LNCaP clone FGC (cell line): ENCODE results near the gene DGAT2.

Experiments used
- DNase-seq: peaks from one replicate; pipeline ENCODE4 v3.0.0-alpha.2; 2011; ENCODE audit warnings: low read depth
- H3K4me3 ChIP-seq: 2 replicates; pipeline ENCODE4 v1.5.1; 2011; ENCODE audit warnings: mild to moderate bottlenecking, low read depth, low read length, control low read depth
- TF ChIP-seq, protein P1 (sequence below): IDR thresholded peaks from 2 replicates; pipeline ENCODE4 v1.5.1; 2012; ENCODE audit warnings: mild to moderate bottlenecking; ENCODE audit not compliant: control insufficient read depth, insufficient read depth; ENCODE audit errors: extremely low read depth

The DGAT2 gene

DNA sequence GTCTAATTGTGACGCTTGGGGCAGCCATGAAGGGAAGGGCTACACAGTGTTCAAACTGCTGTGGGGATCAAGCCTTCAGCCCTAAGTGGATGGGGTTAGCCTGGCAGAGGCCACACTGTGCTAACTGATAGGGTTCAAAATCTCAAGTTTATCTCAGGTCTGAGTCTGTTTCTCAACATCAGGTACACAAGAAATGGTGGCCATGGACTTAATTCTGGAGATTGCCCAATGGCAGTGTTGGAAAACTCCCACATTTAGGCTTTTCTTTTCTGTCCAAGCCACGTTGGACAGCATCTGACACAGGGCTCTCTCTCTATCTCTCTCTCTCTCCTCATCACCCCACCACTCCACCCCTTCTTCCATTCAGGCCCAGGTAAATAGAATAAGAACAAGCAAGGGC is 10.9 kb upstream of the DGAT2 start:
- TF ChIP-seq, protein P1, sequence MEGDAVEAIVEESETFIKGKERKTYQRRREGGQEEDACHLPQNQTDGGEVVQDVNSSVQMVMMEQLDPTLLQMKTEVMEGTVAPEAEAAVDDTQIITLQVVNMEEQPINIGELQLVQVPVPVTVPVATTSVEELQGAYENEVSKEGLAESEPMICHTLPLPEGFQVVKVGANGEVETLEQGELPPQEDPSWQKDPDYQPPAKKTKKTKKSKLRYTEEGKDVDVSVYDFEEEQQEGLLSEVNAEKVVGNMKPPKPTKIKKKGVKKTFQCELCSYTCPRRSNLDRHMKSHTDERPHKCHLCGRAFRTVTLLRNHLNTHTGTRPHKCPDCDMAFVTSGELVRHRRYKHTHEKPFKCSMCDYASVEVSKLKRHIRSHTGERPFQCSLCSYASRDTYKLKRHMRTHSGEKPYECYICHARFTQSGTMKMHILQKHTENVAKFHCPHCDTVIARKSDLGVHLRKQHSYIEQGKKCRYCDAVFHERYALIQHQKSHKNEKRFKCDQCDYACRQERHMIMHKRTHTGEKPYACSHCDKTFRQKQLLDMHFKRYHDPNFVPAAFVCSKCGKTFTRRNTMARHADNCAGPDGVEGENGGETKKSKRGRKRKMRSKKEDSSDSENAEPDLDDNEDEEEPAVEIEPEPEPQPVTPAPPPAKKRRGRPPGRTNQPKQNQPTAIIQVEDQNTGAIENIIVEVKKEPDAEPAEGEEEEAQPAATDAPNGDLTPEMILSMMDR = no peak
- no peak for DNase-seq
- no peak overlapping the region for H3K4me3 ChIP-seq

DNA sequence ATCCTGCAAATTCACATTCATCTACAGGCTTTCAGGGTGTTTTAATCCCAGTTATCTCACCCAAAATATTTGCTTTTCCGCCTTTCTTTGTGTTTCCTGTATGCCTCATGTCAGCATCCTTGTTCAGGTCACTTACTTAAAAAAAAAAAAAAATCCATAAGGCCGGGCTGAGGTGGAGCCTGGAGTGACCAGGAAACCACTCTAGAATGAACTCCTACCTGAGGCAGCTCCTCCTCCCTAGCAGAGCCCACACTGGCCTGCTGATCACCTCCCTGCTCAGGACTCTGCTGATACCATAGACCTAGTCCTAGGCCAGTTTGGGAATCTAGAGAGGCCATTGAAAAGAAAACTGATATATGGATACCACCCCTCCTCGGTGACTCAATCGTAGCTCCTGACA is 8.7 kb upstream of the DGAT2 start:
- TF ChIP-seq, protein P1 = no peak
- no peak for DNase-seq
- H3K4me3 ChIP-seq = no peak overlapping the region

DNA sequence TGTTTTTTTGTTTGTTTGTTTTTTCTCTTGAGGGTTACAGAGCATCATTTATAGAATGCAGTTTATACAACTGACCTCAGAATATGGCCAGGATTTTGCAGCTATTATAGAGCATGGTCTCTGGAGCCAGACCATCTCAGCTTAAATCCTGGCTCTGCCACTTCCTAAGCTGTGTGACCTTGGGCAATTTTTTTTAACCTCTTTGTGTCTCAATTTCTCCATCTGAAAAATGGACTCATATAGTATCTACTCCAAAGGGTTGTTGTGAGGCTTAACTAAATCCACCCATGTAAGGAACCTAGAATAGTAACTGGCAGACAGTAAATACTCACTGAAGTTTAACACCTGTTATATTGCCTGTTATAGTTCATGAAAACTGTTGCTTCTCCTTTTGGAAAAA is 8.3 kb upstream of the DGAT2 start:
- no peak overlapping the region for H3K4me3 ChIP-seq
- no peak for DNase-seq
- TF ChIP-seq, protein P1 = no peak

DNA sequence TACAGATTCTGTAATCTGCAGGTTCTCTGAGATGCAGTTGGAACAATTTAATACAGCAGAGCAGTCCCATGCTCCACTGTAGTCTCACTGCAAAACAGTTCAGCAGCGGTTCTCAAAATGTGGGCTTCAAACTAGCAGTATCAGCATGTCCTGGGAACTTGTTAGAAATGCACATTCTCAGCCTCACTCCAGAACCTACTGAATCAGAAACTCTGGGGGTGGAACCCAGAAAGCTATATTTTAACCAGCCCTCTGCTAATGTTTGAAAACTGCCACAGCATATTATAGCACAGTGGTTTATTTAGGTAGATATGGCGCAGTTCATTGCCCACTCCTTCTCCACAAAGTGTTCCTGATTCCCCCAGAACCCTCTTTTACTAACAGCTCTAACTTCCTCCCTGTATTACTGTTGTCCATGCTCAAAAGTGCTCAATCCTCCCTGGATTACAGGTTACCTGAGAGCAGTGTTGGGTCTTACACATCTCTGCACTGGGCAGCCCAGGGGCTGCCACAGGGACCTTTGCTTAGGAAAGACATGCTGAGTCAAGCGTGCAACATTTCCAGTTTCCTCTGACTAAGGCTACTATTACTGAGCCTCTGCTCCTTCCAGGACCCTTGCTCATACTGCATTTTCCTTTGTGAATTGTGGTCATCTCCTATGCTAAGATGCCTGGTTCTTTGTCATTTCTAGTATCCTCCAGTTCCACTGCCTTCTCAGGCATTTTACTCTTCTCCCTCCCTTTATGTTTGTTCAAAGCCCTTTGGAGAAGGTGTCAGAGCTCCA is 7.7 kb upstream of the DGAT2 start:
- H3K4me3 ChIP-seq = no peak overlapping the region
- no peak for DNase-seq
- TF ChIP-seq, protein P1 = no peak

DNA sequence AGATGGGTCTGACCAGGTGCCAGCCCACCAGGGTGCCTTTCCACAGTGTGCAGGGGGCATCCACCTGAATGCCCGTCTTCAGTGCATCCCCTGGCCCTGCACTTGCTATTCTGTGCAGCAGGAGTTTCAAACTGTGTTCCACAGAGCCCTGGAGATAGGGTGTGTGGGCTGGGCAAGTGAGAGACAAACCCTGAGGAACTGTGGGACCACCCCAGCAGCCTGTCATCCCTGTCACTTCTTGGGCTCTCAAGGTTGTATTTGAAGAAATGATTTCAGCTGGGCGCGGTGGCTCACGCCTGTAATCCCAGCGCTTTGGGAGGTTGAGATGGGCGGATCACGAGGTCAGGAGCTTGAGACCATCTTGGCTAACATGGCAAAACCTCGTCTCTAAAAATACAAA is 6.4 kb upstream of the DGAT2 start:
- H3K4me3 ChIP-seq = no peak overlapping the region
- DNase-seq = no peak
- TF ChIP-seq, protein P1 = no peak

- no peak for DNase-seq
- TF ChIP-seq, protein P1 = no peak
Measured at GRCh38 chr11:75762885-75763284, 5.7 kb upstream of the DGAT2 start.

DNA sequence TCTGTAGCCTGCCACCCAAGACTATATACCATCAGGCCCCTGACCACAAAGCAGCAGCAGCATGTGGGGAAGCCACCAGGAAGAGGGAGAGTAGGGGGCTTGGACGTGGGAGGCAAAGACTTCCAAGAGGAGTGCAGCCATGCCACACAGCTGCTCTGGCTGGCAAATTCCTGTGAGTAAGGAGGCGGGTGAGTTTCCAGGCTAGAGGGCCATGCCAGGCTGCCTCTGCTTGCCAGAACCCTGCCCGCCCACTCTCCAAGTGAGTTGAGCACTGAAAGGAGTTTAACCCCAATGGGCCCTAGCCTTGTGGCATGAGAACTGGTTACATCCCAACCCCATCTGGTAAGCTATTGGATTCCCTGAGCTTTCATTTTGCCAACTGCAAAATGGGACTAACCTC is 4.7 kb upstream of the DGAT2 start:
- no peak for DNase-seq
- no peak overlapping the region for H3K4me3 ChIP-seq
- TF ChIP-seq, protein P1 = no peak

More at GRCh38 chr11:75762885-75763284, 5.7 kb upstream of the DGAT2 start:
- H3K4me3 ChIP-seq = no peak overlapping the region
